ENCODE measurements around the gene SYCP1. TPM values are rescaled to one million over a fixed set of nuclear protein-coding genes. Genes with fewer than 3 reads are reported as not detected.

The SYCP1 gene
- total RNA-seq, 3 donors from 2014 or later (not counting 1 experiment from before 2014, with no cell fraction given): not detected

DNA sequence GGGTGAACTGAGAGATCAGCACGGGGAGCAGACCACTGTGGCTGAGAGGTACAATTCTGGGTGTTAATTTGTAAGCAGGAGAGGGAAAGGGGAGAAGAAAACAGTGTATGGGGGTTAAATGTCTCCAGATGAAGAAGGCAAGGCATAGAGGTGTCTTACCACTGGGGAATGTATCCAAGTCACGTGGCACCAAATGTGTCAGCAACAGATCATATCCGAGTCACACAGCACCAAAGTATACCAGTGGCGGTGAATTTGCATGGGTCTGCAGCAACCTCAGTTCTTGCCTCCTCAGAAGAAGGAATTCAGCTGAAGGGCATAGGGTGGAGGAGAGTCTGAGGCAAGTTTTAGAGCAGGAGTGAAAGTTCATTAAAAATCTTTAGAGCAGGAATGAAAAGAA lies 21.2 kb upstream of the SYCP1 start:
- no peak overlapping the region for H3K4me3 ChIP-seq (ENCODE audit: low read length)
- H3K4me1 ChIP-seq (ENCODE audit: control insufficient read depth, insufficient read depth, low read length): no peaks in the 10 kb centered on the region
- no peaks in the 10 kb centered on the region for H3K36me3 ChIP-seq (ENCODE audit: control insufficient read depth, insufficient read depth, low read length)
- Mint-ChIP-seq H3K27ac (no peak overlapping the region), H3K4me1 (peaks cover 3 to 8% of the 10 kb centered on the region in 2 donors), H3K4me3 (no peak overlapping the region), H3K9me3 (no peaks in the 10 kb centered on the region), H3K36me3 (no peaks in the 10 kb centered on the region), H3K27me3 (ENCODE audit: low read depth in 2 of 2) (peaks cover 2 to 4% of the 10 kb centered on the region in 2 donors)
- intact Hi-C loops (cut with micrococcal nuclease): no loop called here
- WGBS (ENCODE audit: insufficient coverage): 86% methylated on average over 4 of the region's 4 CpGs
- H3K9me3 ChIP-seq (ENCODE audit: control insufficient read depth, insufficient read depth, low read length): no peaks in the 10 kb centered on the region
- H3K27ac ChIP-seq (ENCODE audit: low read length): no peak overlapping the region
- peaks cover 2% of the 10 kb centered on the region for H3K27me3 ChIP-seq (ENCODE audit: control insufficient read depth, insufficient read depth, low read length)
- DNase-seq (no peak), ATAC-seq (no peak)
- TF ChIP-seq CTCF (IDR thresholded peaks at IDR 0.05): no peak

DNA sequence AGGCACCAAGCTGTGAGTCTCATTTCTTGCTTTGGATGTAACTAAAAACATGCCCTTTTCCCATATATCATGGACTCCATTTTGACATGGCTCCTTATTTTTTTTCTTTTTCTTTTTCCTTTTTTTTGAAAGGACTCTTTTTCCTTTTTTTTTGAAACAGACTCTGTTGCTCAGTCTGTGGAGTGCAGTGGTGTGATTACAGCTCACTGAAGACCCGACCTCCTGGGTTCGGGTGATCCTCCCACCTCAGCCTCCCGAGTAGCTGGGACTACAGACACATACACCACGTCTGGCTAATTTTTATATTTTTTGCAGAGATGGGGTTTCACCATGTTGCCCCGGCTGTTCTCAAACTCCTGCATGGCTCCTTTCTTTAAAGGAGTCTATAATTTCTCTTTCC lies 10.4 kb upstream of the SYCP1 start:
- Mint-ChIP-seq H3K27ac (no peak overlapping the region), H3K27me3 (ENCODE audit: low read depth in 2 of 2) (peaks cover 24 to 42% of the 10 kb centered on the region in 2 donors), H3K9me3 (no peaks in the 10 kb centered on the region), H3K4me1 (no peaks in the 10 kb centered on the region), H3K36me3 (no peaks in the 10 kb centered on the region), H3K4me3 (no peak overlapping the region)
- Histone ChIP-seq H3K4me3 (ENCODE audit: low read length) (no peak overlapping the region), H3K4me1 (ENCODE audit: control insufficient read depth, insufficient read depth, low read length) (no peaks in the 10 kb centered on the region), H3K9me3 (ENCODE audit: control insufficient read depth, insufficient read depth, low read length) (no peaks in the 10 kb centered on the region), H3K27ac (ENCODE audit: low read length) (no peak overlapping the region), H3K27me3 (ENCODE audit: control insufficient read depth, insufficient read depth, low read length) (peaks cover 4% of the 10 kb centered on the region), H3K36me3 (ENCODE audit: control insufficient read depth, insufficient read depth, low read length) (no peaks in the 10 kb centered on the region)
- no peak for TF ChIP-seq CTCF (IDR thresholded peaks at IDR 0.05)
- ATAC-seq (no peak), DNase-seq (no peak)
- WGBS (ENCODE audit: insufficient coverage): 85% methylated on average over 5 of the region's 5 CpGs
- intact Hi-C loops (cut with micrococcal nuclease): no loop called here

DNA sequence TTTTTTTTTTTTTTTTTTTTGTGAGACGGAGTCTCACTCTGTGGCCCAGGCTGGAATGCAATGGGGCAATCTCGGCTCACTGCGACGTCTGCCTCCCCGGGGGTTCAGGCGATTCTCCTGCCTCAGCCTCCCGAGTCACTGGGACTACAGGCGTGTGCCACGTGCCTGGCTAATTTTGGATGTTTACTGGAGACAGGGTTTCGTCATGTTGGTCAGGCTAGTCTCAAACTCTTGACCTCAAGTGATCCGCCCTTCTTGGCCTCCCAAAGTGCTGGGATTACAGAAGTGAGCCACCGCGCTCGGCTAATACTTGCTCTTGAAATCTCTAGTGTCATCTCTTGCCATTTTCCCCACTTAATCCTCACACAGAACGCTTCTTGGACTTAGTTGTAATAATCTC lies 1.1 kb upstream of the SYCP1 start:
- intact Hi-C loops (cut with micrococcal nuclease): no loop called here
- Mint-ChIP-seq H3K27me3 (ENCODE audit: low read depth in 2 of 2) (peaks cover 18 to 25% of the 10 kb centered on the region in 2 donors), H3K4me3 (no peak overlapping the region), H3K36me3 (no peaks in the 10 kb centered on the region), H3K4me1 (peaks cover 10 to 11% of the 10 kb centered on the region in 2 donors), H3K27ac (no peak overlapping the region), H3K9me3 (no peaks in the 10 kb centered on the region)
- Histone ChIP-seq H3K4me1 (ENCODE audit: control insufficient read depth, insufficient read depth, low read length) (peaks cover 7% of the 10 kb centered on the region), H3K9me3 (ENCODE audit: control insufficient read depth, insufficient read depth, low read length) (no peaks in the 10 kb centered on the region), H3K36me3 (ENCODE audit: control insufficient read depth, insufficient read depth, low read length) (no peaks in the 10 kb centered on the region), H3K4me3 (ENCODE audit: low read length) (no peak overlapping the region), H3K27me3 (ENCODE audit: control insufficient read depth, insufficient read depth, low read length) (peaks cover 34% of the 10 kb centered on the region), H3K27ac (ENCODE audit: low read length) (no peak overlapping the region)
- ATAC-seq (no peak), DNase-seq (no peak)
- no peak for TF ChIP-seq CTCF (IDR thresholded peaks at IDR 0.05)
- 95% methylated on average over 15 of the region's 15 CpGs for WGBS (ENCODE audit: insufficient coverage)

GRCh38 chr1:114861384-114861783 lies 6.7 kb downstream of the SYCP1 start:
- no peak for DNase-seq
- H3K4me3 Mint-ChIP-seq: no peak overlapping the region
- Histone ChIP-seq H3K27me3 (ENCODE audit: control insufficient read depth, insufficient read depth, low read length) (peaks cover 12% of the 10 kb centered on the region), H3K27ac (ENCODE audit: low read length) (no peak overlapping the region), H3K36me3 (ENCODE audit: control insufficient read depth, insufficient read depth, low read length) (no peaks in the 10 kb centered on the region), H3K4me1 (ENCODE audit: control insufficient read depth, insufficient read depth, low read length) (no peaks in the 10 kb centered on the region), H3K9me3 (ENCODE audit: control insufficient read depth, insufficient read depth, low read length) (no peaks in the 10 kb centered on the region), H3K4me3 (ENCODE audit: low read length) (no peak overlapping the region)
- H3K4me1 Mint-ChIP-seq: no peaks in the 10 kb centered on the region
- WGBS (ENCODE audit: insufficient coverage): 60% methylated on average over 2 of the region's 3 CpGs
- ATAC-seq: no peak
- H3K9me3 Mint-ChIP-seq: no peaks in the 10 kb centered on the region
- intact Hi-C loops (cut with micrococcal nuclease): no loop called here
- no peak overlapping the region for H3K27ac Mint-ChIP-seq
- no peak for TF ChIP-seq CTCF (IDR thresholded peaks at IDR 0.05)
- peaks cover 6 to 29% of the 10 kb centered on the region in 2 donors for H3K27me3 Mint-ChIP-seq (ENCODE audit: low read depth in 2 of 2)
- H3K36me3 Mint-ChIP-seq: no peaks in the 10 kb centered on the region
